ENCODE data around the gene LAMA2. TPM values are rescaled to one million over a fixed set of nuclear protein-coding genes. Genes with fewer than 3 reads are reported as not detected.

The LAMA2 gene
- polyA plus RNA-seq, 1 of the 3 experiments (the other 2 are of a cell fraction) = 0.92 TPM

DNA sequence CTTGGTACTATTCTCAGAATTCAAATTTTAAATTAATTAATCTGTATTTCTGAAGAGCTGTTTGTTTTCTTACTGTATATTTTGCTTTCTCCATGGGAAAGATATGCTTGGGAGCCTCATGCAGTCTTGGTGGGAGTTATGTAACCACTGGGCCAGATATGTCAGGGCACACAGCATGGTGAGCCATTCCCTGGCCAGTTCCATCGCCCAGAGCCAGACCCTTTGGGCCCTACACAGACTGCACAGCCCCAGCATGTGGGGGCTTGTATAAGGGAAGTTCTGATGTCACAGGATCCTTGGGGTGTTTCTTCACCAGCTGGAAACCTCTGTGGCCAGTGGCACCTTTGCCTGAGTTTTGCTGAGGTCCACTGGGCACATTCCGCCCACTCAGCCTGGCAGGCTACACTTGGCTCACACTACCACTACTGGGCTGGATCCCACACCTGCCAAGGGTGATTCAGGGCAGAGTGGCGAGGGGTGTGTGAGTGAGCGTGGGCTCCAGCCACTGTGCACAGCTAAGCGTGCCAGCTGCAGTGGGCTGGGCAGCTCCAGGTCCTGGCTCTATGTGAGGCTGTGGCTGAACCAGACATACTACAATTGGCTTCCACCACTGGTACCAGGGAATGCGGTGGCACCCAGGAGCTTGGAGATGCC lies 533.5 kb downstream of the LAMA2 start:
- Histone ChIP-seq H3K9ac (no peak overlapping the region), H3K4me3 (ENCODE audit: low read depth in 2 of 2, low read length in 1 of 2) (no peak overlapping the region), H3K9me3 (no peaks in the 10 kb centered on the region), H3K79me2 (ENCODE audit: insufficient read depth) (no peaks in the 10 kb centered on the region), H3K4me2 (no peak overlapping the region), H3F3A (replicated peaks; ENCODE audit: insufficient read depth) (peaks cover 4% of the 10 kb centered on the region), H3K4me1 (ENCODE audit: control insufficient read depth in 1 of 2, insufficient read depth in 2 of 2, low read depth in 1 of 2, low read length in 1 of 2) (no peaks in the 10 kb centered on the region), H3K27ac (ENCODE audit: low read depth in 2 of 2, low read length in 1 of 2) (no peak overlapping the region), H3K27me3 (ENCODE audit: insufficient read depth) (no peaks in the 10 kb centered on the region), H4K20me1 (ENCODE audit: insufficient read depth) (no peaks in the 10 kb centered on the region), H3K9me2 (no peaks in the 10 kb centered on the region), H3K36me3 (replicated peaks in 1 of 2; ENCODE audit: control insufficient read depth in 1 of 2, insufficient read depth in 2 of 2, low read length in 1 of 2) (no peaks in the 10 kb centered on the region), H2AFZ (ENCODE audit: low read depth) (no peak overlapping the region)
- 89% methylated on average over 3 of the region's 6 CpGs for WGBS (ENCODE audit: low lambda C conversion rate)
- DNase-seq = no peak
- POLR2A ChIA-PET = no interaction called here
- TF ChIP-seq NRF1 (IDR thresholded peaks at IDR 0.05; ENCODE audit: low read depth, low read length) (no peak), SIN3A (IDR thresholded peaks at IDR 0.05; ENCODE audit: borderline replicate concordance, low read depth, low read length) (no peak), GABPA (IDR thresholded peaks at IDR 0.05; ENCODE audit: low read depth) (no peak), NFIC (IDR thresholded peaks at IDR 0.05; ENCODE audit: borderline replicate concordance) (no peak), MEF2A (IDR thresholded peaks at IDR 0.05; ENCODE audit: borderline replicate concordance, low read depth) (no peak), SMC3 (IDR thresholded peaks at IDR 0.05; ENCODE audit: low read depth, low read length) (no peak), ELF1 (IDR thresholded peaks at IDR 0.05) (no peak), CHD2 (IDR thresholded peaks at IDR 0.05; ENCODE audit: low read length, partially characterized antibody) (no peak), EZH2phosphoT487 (IDR thresholded peaks at IDR 0.05; ENCODE audit: borderline replicate concordance, low read depth) (no peak), JUND (IDR thresholded peaks at IDR 0.05) (no peak), EP300 (IDR thresholded peaks at IDR 0.05; ENCODE audit: borderline replicate concordance in 1 of 2, low read depth in 1 of 2, low read length in 1 of 2) (no peak), RFX5 (IDR thresholded peaks at IDR 0.05; ENCODE audit: low read length) (no peak), FOXJ3 (CRISPR knock-in tag; IDR thresholded peaks at IDR 0.05) (no peak), FOXM1 (IDR thresholded peaks at IDR 0.05; ENCODE audit: low read depth) (no peak), POLR2AphosphoS5 (IDR thresholded peaks at IDR 0.05; ENCODE audit: low read depth, low read length) (no peak)
- TF ChIP-seq, protein P1, sequence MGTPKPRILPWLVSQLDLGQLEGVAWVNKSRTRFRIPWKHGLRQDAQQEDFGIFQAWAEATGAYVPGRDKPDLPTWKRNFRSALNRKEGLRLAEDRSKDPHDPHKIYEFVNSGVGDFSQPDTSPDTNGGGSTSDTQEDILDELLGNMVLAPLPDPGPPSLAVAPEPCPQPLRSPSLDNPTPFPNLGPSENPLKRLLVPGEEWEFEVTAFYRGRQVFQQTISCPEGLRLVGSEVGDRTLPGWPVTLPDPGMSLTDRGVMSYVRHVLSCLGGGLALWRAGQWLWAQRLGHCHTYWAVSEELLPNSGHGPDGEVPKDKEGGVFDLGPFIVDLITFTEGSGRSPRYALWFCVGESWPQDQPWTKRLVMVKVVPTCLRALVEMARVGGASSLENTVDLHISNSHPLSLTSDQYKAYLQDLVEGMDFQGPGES (IDR thresholded peaks at IDR 0.05; ENCODE audit: low read depth, low read length) = no peak
- TF ChIP-seq, protein P2, sequence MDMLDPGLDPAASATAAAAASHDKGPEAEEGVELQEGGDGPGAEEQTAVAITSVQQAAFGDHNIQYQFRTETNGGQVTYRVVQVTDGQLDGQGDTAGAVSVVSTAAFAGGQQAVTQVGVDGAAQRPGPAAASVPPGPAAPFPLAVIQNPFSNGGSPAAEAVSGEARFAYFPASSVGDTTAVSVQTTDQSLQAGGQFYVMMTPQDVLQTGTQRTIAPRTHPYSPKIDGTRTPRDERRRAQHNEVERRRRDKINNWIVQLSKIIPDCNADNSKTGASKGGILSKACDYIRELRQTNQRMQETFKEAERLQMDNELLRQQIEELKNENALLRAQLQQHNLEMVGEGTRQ (IDR thresholded peaks at IDR 0.05; ENCODE audit: borderline replicate concordance, low read depth, low read length) = no peak
- TF ChIP-seq, protein P3, sequence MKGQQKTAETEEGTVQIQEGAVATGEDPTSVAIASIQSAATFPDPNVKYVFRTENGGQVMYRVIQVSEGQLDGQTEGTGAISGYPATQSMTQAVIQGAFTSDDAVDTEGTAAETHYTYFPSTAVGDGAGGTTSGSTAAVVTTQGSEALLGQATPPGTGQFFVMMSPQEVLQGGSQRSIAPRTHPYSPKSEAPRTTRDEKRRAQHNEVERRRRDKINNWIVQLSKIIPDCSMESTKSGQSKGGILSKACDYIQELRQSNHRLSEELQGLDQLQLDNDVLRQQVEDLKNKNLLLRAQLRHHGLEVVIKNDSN (IDR thresholded peaks at IDR 0.05; ENCODE audit: borderline replicate concordance, low read depth) = no peak
- CTCF ChIA-PET = interaction anchor here (1.3 kb wide), 1 partner anchor 13 kb away, joined by 4 read pairs; no protein-coding TSS in a partner anchor

All from SK-N-SH (cell line).